ENCODE results near the gene NACC2.
"Not testable (repeated sequence)": the region's sequence is repeated elsewhere in the genome, so short reads cannot be mapped to it uniquely, and the experiment has no call there.

NACC2 gene

DNA sequence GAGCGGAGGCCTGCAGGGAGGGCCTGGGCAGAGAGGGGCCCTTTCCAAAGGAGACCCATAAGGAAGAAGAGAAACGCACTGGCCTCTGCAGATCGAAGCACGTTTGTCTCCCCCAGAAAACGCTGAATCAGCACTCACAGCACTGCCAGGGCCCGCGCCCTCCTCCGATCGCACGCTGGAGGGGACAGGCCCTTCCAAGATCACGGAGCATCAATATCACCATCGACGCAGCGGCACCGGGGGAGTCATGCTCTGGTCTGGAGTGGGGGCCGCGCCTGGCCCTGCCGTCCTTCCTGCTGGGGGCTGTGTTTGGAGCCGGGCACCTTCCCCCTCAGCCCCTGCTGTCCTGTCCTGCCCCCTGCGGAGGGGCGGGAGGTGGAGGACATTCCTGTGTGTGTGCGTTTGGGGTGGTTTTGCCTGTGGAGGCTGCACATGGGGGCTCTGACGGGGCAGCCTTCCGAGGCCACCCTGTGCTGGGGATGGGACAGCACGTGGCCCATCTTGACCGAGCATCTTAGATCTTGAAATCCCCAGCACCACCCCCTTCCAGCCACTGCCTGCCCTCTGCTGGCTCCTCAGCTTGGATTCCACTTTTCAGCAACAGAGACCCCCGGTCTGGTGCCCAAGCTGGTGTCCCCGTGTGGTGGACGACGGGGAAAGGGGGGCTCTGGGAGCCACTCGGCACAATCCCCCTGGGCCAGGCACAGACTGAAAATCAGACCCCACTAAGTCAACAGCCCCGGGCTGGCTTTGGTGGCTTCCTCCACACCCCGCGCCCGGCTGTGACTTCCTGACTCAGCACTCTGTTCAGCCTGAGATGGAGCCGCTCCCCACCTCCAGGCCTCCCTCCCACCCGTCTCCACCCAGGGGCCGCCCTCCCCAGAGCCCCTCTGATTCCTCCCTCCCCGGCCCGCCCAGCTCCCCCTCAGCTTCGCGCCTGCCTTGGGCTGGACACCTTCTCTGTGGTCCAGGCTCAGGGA is 15.3 kb upstream of the NACC2 start:
- DNase-seq (ENCODE audit: low spot score): no peak

DNA sequence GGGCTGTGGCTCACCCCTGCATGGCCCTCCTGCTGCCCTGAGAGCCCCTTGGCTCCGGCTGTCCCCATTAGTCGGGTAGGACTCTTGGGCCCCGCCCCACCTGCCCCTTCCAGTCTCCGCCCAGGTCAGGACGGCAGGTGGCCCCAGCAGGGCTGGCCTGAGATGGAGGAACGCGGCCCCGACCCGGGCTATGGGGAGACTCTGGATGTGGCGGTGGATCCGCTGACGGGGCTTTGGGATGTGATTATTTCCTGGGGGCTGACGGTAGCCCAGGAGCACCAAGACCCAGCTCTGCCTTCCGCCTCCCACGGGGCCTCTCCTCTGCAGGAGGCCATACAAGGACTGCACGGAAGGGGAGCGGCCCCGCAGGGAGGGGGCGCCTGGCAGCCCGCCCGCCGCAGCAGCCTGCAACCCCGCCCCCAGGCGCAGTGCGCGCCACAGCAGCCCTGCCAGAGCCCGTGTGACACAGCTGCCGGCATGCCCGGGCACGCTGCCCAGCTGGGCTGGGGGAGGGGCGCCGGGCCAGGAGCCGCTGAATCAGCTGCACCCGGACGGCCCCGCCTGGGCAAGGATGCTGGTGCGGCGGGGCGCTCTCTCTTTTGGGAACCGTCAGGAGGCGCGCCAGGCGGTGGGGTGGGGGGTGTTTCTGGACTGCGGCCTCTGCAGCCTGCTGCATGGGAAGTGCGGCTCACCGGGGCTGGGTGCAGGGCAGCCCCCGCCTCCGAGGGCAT is 14.4 kb upstream of the NACC2 start:
- DNase-seq (ENCODE audit: low spot score): peak; percentile 60

DNA sequence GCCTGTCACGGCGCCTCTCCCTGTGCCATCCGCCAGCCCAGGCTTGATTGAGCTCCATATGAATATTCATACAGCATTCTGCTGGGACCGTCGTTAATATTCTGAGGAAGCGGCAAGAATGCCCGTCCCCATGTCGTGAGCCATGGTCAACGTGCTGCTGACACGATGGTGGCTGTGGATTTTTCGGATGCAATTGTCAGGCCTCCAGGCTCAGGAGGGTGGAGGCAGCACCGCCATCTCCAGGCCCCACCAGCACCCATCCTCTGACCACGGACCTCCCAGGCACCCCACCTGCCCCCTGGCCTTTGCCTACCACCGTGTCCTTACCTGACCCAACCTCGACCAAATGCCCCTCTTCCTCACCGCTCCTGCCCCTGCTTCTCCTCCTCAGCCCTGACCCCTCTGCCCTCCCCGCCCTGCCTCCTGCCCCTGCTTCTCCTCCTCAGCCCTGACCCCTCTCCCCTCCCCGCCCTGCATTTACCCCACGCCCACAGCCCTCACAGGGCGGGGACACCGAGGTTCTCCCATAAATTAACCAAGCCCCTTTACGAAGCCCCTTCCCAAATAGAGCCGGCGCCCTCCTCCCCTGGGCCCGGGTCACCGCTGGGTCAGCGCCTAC is 13.7 kb upstream of the NACC2 start:
- DNase-seq (ENCODE audit: low spot score): no peak

DNA sequence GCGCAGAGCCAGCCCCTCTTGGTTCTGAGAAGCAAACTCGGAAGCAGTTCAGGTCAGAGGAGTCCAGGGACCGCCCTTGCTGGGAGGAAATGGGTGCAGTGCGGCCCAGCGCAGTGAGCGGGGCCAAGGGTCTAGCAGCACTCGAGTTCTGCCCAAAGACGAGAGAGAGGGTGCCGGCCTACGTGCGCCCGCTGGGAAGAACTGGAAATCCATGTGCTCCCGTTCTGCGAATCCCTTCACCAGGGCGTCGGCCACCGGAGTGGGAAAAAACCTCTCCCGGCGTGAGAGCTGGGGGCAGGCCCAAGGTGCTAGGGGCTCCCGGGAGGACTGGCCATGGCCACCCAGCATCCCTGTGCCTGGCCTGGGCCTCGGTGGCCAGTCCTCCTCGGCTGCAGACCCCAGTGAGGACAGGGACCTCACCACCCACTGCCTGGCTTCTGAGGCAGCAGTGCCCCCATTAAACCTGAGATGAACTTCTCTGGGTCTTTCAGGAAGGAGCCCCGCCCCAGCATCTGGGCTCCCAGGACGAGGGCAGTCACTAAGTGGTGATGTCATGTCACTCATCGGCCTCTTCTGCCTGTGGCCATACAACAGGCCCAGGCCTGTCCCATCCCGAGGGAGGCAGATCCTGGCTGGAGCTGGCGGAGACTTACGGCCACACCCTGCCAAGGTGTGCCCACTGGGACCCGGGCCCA is 13.0 kb upstream of the NACC2 start:
- DNase-seq (ENCODE audit: low spot score): no peak

DNA sequence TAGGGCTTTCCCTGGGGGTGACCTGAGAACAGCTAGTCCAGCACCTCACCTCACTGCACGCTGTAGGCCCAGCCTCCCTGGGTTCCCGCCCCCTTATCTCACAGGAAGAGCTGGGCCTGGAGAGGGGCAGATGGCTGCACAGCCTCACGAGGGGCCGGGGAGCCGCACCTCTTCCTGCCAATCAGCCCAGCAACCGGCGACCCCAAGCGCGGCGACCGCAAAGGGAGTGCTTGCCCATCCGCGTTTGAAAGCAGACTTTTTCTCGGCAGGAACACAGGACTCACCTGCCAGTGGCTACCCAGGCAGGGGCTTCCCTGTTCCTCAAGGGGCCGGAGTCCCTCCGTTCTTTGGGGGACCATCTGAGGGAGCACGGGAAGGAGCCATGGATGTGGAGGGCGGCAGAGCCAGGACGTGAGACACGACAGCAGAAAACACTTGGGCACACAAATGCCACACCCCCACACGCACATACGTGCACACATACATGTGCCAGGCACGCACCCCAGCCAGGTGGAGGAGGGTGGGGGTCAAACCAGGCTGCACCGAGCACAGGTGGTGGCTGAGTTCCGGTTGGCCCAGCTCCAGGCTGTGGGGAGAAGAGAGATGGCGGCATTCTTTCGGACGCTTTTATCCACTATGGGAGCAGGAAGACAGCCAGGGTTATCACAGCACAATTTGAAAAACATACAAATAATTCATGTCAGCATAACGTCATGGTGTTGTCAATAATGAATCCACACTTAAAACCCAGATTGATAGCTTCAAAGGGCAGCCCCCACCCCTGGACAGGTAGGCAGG is 12.3 kb upstream of the NACC2 start:
- DNase-seq (ENCODE audit: low spot score): no peak

DNA sequence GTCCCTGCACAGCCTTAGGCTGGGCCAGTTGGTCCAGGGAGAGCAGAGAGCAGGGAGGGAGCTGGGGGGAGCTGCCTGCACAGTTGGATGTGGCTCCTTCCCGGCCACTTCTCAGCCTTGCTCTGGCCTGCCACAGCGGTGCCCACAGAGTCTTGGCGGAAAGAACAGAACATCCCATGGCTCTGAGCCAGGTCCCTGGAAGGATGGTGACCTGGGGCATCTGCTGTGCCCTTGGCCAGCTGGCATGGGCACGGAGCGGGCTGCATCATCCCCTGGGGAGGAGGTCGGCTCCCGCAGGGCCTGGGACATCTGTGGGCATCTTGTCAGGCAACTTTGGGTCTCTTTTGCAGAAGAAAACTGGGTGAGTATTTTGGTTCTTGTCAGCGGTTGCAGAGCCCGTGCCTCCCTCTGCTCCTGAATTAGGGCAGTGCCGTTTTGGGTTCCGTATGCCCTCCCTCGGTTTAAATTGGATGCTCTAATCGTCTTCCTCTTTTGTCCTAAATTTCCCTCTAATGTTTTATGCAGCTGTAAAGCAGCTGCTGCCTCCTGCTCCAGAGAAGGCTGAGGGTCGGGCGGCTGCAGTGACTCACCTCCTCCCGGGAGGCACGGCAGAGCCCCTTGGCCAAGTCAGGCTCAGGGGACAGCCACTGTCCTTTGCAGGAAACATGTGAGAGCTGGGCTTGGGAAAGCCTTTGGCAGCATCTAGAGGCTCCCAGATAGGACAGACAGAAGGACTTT is 10.5 kb upstream of the NACC2 start:
- DNase-seq (ENCODE audit: low spot score): no peak

DNA sequence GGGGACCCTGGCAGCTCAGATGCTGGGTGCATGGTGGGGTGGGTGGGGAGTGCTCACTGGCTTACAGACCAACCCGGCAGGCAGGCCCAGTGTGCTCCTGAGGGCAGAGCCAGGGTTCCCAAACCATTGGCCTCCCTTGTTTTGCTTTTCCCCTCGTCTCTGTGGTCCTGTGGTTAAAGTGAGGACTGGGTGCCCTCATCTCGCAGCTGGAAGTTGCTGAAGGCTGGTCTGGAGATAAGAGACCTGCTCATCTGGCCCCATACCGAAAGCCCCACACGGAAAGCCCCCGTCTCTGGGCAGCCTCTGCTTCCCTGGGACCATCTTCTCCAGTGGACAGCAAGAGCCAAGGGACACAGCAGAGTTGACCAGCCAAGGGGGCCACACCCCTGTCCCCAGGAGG is 9.8 kb upstream of the NACC2 start:
- DNase-seq (ENCODE audit: low spot score): no peak

DNA sequence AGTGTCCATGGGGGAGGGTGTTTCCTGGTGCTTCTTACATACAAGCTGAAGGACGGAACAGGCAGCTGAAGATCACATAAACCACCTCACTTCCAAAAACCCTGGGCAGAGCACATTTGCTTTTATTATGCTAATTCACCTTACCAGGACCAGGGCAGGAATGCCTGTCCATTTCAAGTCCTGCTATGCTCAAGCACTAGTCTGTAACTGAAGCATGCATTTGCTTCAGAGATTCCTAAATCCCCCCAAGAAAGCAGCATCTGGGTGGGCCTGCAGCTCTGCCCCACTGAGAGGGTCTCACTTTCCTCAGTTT is 9.4 kb upstream of the NACC2 start:
- DNase-seq (ENCODE audit: low spot score): no peak

DNA sequence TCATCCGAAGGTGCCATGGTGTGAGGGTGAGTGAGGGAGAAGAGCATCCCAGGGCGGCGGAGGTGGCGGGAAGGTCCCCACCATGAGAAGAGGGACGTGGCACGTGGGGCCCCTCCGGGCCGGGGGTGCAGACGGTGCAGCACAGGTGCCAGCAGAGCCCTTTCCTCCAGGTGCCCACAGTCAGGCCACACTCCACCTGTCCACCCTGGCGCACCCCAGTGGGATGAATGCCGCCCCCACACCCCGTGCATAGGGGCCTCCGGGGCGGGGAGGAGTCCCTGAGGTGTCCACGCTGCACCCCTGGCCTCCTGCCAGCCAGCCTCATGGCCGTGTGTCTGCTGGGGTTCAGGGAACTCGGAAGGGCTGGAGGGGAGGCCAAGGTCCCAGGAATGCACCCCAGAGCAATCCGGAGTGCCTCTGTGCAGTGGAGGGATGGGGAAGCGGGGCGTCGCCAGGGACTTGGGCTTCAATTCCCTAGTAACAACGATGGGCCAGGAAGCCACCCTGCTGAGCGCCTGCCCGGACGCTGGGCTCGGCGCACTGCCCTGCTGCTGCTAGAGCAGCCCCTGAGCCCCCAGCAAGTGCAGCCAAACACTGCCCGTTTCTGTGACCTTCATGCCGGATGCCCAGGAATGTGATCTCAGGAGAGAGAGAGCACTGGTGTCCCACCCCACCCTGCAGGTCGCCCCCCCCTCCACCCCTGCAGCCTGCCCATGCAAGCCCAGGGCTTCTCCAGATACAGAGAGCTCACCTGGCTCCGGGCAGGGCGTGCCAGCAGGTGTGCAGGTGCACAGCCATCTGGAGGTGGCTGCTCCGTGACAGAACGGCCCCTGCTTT is 8.8 kb upstream of the NACC2 start:
- DNase-seq (ENCODE audit: low spot score): no peak

DNA sequence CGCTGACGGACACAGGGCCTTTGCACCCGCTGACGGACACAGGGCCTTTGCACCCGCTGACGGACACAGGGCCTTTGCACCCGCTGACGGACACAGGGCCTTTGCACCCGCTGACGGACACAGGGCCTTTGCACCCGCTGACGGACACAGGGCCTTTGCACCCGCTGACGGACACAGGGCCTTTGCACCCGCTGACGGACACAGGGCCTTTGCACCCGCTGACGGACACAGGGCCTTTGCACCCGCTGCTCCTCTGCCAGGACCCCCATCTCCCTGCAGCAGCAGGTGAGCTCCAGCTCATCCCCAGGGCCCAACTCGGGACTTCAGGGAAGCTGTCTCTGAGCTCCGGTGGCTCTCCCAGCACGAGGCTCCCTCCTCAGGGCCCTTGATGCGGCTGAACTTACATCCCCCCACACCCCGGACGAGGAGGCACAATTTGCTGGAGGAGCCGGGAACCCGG is 6.6 kb upstream of the NACC2 start:
- not testable (repeated sequence) for DNase-seq (ENCODE audit: low spot score)

DNA sequence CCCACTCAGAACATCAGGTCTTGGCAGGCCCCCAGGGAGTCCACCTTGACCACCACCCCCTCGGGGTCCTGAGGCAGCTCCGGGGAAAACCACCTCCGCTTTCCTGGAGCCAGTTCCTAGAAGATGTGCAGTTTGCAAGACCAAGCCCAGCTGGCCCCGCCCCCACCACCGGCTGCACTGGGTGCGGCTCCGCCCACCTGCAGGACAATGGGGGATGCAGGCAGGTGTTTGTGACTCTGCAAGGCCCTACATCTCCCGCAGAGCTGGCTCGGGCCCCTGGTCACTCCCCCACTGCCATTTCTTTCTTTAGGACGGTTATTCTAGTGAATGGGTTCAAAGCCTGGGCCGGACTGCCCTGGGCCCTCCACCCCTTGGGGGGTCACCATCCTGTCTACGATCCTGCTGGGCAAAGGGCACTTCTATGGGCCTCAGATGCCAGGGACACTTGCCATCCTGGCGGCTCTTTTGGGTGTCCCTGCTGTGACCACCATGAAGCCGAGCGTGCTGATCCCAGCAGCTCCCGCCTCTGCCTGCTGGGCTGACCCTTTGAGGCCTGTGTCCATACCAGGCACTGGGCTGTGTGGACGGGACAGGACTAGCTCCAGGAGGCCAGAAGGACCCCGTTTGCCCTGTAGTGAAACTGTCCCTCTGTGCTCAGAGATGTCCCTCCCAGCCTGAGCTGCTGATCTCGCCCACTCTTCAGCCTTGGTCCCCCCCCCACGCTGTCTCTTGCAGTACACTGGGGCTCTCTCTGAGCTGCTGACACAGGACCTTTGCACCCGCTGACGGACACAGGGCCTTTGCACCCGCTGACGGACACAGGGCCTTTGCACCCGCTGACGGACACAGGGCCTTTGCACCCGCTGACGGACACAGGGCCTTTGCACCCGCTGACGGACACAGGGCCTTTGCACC is 5.9 kb upstream of the NACC2 start:
- no peak for DNase-seq (ENCODE audit: low spot score)

DNA sequence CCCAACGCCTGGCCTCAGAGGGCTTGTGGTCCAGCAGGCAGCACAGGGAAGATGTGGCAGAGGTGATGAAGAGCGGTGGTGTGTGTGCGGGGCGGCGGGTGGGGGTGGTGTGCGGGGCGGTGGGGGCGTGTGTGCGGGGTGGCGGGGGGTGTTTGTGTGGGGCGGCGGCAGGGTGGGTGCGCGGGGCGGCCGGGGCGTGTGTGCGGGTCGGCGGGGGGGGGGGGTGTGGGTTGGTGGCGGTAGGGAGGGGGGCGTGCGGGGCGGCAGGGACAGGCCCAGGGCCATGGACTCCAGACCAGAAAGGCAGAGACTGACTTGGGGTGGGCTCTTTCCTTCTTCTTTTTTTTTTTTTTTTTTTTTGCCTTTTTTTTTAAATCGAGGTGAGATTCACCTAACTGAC is 4.5 kb upstream of the NACC2 start:
- no peak for DNase-seq (ENCODE audit: low spot score)

DNA sequence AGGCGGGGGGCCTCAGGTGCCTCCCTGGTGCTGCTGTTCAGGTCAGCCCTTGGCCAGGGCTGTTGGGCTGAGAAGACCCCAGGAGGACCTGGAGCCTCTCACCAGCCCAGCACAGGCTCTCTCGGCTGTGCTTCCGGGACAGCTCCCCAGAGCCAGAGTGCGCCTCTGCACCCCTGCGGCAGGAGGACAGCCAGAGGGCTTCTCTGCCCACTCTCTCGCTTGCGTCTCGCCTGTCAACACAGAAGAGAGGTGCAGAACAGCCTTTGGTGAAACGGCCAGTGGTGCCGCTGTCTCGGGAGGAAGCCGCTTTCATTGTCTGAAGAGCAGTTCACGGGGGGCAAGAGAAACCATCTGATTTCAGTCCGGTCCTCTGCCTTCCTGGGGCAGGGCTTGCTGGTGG is 3.8 kb upstream of the NACC2 start:
- no peak for DNase-seq (ENCODE audit: low spot score)

DNA sequence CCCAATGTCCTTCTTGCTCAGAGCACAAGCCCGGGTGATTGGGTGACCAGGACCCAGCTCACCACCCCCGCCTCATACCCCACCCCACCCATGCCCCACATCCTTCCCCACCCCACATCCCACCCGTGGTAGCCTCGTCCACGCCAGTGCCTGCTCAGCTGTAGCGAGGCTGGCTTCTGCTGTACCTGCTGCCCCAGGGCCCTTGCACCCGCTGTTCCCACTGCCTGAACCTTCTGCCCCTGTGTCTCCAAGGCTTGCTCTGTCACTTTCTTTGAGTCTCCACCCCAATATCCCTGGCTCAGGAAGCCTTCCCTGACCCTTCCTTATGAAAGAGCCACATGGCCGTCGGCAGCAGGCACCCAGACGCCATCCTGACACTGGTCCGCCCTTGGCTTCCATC is 3.1 kb upstream of the NACC2 start:
- DNase-seq (ENCODE audit: low spot score): no peak

DNA sequence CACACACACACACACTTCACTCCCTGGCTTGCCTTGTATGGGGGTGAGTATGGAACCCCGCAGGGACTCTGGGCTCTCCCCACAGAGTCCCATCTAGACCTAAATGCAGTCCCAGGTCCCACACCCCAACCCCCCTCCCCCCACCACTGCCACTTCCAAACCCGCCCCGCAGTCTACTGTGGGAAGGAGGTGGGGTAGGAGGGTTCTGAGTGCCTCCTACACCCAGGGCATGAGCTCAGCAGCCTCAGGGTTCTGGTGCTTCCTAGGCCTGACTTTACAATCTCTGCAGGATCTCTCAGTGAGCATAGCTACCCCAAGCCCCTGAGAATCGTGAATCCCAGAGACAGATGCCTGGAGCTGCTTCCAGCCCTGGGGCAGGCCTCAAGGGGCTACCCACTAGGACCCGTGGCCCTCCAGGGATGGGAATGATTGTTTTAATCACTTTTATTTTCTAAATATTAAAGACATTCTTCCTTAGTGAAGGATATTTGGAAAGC is 1.5 kb upstream of the NACC2 start:
- DNase-seq (ENCODE audit: low spot score): no peak

DNA sequence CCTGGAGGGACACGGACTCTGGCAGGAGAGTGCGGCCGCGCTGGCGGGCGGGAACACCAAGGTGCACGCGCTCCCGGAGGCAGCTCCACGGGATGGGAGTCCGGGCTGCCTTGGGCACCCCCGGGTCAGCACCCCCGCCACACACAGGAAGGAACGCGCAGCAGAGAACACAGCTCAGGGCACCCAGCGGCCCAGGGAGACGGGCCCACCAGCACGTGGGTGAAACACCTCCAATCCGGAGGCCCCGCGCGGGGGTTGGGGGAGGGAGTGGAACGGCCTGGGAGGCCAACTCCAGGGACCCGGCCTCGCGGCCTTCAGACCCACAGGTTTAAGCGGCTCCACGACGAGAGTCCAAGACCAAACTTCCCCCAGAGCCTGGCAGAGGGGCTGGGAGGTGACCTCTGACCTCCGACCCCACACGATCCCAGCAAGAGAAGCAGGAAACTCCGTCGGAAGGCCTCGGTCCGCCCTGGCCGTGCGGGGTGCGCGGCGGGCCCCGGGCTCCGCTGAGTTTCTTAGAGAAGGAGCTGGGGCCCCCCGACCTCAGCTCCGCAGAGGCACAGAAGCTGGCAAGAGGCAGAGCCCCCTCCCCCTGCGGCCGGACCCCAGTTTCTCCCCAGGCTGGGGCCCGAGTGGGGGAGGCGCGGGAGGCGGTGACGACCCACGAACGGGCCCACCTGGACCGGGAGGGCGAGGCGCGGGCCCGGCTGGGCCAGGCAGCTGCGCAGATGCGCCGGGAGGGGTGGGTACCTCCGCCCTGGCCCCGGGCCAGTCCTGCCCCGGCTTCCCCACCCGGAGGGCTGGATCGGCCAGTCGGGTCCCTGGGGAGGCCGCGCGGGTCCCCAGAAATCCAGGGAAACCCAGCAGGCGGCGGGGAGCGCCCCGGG is 851 bp downstream of the NACC2 start:
- DNase-seq (ENCODE audit: low spot score): peak; percentile 89

DNA sequence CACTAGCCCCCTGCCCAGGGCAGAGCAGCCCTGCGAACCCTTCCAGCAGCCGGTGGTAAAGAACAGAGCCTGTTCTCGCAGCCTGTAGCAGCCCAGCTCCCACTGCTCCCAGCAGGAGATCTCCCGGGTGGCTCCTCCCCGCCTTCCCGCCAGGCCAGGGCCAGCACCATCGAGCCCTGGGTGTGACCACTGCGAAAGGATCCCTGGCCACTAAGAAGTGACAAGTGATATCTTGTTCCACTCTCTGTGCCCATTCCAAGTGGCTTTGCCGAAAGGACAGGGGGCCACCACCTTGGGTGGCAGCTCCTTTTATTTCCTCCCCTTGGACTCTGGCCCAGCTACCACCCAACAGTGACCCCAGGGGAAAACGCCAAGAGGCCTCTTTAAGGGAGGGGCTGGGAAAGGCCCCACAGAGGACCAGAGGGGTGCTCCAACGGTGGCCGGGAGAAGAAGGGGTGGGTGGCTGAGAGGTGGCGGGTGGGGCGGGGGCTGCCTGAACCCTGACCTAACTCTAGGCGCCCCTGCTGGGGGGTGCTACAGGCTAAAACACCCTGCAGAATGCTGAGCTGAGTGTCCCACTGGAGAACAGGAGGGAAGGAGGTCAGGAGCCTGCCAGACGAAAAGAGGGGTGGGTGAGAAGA is 1.6 kb downstream of the NACC2 start:
- peak; percentile 69 for DNase-seq (ENCODE audit: low spot score)

All from RKO (cell line).